HG02759 (cell line): Measurements from ENCODE around the gene STXBP6.

Source experiments
- ATAC-seq: cut with Tn5 transposase; IDR thresholded peaks from one replicate; pipeline ENCODE4 v1.9.1; 2021; ENCODE audit warnings: mild to moderate bottlenecking, moderate library complexity; ENCODE audit not compliant: unreplicated experiment

STXBP6 gene

DNA sequence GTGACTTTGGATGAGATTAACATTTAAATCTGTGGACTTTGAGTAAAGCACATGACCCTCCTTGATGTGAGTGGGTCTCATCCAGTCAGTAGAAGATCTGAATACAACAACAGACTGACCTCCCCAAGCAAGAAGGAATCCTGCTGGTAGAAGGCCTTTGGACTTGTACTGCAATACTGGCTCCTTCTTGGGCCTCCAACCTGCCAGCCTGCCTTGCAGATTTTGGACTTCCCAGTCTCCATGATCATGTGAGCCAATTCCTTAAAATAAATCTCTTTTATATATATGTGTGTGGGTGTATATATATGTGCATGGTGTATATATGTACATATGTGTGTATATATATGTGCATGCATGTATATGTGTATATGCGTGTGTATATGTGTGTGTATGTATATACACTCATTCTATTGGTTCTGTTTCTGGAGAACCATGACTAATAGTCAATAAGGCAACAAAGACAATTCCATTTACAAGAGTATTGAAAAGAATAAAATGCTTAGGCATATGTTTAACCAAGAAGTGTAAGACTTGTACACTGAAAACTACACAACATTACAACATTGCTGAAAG lies 183.8 kb downstream of the STXBP6 start:
- no peak for ATAC-seq

- no peak for ATAC-seq
These were observed 185.8 kb downstream of the STXBP6 start for GRCh38 chr14:24863968-24864684.

DNA sequence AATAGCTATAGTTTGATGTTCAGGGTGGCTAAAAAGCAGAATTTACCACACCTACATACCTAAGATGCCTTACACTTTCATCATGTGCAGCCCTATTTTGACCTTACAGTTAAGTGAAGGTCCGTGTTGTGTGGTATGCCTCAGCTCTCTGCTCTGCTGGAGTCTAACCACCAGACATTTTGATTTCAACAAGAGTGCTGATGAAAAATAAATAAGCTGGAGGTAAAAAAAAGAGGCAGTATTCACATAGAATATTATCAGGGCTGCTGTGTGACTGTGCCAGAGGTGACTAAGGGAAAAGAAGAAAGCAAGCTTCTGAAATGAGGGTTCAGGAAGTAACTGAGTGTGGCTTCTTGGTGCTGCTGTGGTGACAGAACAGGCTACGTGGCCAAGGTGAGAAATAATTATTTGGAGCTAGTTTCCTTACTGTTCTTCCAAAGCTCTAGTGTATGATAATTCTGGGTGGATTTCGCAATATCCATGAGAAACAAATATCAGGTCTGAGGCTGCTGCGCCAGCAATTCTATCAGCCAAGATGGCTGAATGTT lies 188.8 kb downstream of the STXBP6 start:
- no peak for ATAC-seq

DNA sequence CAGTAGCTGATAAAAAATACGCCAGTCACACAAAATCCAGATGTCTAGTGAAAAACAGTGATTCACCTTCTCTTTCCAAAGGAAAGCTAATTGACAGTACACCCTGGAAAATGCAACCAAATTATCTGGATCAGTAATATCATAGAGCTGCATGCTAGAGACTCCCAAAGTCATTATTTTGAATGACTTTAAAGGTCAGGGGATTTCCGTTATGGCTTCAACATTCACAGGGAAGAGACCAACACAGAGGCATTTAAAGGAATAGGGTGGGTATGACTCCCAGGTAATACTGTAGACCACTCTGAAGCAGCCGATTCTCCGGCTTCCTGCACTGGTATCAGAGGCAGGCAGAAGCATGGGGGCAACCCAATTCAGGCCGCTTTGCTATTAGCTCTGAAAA lies 190.4 kb downstream of the STXBP6 start:
- no peak for ATAC-seq

- ATAC-seq, result no peak
These were observed 191.3 kb downstream of the STXBP6 start for GRCh38 chr14:24858684-24859083.

DNA sequence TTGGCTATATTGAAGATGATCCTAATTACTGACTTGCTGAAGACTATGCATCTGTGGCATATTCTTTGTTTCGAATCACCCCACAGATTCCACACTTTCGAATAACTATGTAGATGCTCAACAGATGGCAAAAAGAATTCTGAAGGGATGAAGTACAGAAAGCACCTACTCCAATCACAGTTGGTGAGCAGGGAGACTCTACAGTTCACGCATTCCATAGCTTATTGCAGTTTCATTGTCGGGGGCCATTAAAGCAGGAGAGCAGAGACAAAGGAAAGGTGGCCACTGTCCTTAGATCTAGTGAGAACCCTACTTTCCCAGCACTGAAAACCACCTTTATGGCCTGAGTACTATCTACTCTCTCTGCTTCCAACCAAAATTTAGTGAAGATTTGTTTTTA lies 191.9 kb downstream of the STXBP6 start:
- no peak for ATAC-seq

DNA sequence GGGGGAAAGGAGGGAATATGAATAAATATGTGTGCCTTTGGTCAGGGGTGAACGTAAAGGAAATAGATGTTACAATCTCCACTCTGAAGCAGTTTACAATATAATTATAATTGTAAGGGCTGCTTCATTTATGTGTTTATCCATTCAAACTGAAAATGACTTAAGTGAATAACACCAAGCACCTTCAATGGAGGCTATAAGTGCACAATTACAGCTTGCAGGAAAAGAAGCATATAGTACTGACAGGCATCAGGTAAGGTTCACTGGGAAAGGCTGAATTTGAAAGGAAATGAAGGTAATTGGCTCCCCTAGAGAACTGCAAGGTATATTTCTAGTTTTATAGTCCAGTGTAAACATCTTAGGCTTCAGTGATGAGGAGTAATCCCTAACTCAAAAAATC lies 192.7 kb downstream of the STXBP6 start:
- ATAC-seq, result no peak

GRCh38 chr14:24853446-24853845 lies 196.5 kb downstream of the STXBP6 start:
- no peak for ATAC-seq

DNA sequence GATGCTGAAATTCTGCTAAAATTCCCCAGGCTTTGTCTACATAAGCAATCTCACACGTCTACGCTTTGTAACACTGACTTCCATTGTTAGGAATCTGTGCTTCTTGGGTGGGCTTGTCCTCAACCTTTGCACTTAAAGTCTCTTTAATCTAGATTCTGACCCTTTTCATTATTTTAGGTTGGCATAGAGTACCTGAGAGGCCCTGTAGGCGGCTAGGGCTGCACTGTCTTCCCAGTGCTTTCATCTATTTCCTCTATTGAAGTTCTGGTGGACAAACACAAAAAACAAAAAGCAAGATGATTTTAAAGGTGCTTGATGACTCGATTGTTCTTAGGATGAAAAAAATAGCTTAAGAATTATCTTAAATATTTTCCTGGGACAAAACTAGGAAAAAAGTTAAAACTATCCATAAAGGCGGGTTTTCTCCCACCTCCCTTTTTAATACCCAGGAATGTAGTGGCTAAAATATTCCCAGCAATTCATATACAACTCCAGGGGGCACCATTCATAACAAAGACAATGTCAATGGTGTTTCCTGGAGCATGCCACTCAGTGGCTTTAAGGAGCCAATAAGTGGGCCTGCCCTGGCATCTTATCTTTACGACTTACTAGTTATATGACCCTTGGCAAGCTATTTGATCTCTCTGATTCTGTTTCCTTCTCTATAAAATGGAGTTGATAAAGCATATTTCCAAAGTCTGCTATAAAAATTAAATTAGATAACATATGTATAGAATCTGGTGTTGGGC lies 197.5 kb downstream of the STXBP6 start:
- ATAC-seq, result no peak

DNA sequence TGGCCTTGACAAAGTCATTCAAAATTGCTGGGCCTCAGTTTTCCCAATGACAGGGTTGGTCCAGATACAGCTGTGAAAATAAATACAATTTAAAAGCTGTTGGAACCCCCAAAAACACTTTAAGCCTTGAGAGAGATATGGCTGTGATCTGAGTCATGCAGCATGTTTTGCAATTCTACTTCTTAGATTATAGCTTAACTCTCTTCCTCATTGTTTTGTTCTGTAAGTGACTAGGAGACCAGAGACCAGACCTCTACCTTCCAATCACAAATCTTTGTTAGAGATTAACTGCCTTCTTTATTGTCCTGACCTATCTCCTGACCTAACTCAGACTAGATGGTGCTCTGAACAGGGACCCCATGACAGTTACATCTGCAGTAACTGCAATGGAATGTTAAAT lies 198.1 kb downstream of the STXBP6 start:
- ATAC-seq, result no peak

DNA sequence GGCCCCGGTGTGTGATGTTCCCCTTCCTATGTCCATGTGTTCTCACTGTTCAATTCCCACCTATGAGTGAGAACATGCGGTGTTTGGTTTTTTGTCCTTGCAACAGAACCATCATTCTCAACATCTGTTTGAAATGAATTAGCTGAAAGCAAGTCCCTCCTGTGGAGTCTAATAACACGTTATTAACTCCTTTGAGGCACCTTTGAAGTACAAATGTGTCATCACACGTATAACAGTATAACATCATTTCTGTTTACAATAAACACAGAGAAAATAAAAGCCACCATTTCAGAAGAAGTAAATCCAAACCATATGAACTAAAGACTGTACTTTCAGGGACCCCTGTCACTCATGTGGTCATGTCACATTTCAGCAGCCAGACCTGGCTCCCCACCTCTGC lies 198.5 kb downstream of the STXBP6 start:
- no peak for ATAC-seq

DNA sequence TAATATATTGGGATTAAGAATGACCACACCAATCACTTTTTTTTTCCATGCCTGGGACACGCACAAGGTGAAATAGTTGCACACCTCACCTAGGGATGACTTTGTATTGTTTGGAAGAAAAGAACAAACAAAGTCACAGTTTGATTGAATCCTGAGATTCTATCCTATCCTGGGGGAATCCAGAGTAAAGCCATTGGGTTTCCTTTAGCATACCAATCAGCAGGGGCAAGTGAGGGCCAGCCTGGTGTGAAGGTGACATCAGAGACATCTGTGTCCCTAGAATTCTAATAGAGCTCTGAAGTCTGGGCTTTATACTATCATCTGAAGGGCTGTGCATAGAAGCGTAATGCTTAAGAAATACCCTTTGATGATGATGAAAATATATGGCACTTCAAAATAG lies 199.9 kb downstream of the STXBP6 start:
- no peak for ATAC-seq

DNA sequence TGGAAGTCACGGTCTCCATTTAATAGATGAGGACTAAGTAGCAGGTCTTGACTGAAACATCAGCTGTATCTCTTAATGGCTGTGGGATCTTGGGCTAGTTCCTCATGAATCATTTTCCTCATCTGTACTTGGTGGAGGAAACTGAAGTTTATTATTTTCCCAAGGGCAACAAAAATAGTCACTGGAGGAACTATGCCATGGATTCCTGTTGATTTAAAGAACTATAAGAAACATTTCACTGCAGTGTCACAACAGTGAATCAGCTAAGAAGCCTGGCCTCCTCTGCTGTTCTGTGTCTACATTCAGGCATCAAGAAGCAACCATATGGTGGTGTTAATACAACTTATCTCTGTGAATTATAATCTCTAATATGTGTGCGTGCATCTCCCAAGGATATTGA lies 200.5 kb downstream of the STXBP6 start:
- ATAC-seq, result no peak

GRCh38 chr14:24848102-24848790 lies 201.7 kb downstream of the STXBP6 start:
- ATAC-seq, result no peak

GRCh38 chr14:24847568-24848095 lies 202.3 kb downstream of the STXBP6 start:
- ATAC-seq, result no peak

GRCh38 chr14:24846261-24846660 lies 203.7 kb downstream of the STXBP6 start:
- ATAC-seq, result no peak

DNA sequence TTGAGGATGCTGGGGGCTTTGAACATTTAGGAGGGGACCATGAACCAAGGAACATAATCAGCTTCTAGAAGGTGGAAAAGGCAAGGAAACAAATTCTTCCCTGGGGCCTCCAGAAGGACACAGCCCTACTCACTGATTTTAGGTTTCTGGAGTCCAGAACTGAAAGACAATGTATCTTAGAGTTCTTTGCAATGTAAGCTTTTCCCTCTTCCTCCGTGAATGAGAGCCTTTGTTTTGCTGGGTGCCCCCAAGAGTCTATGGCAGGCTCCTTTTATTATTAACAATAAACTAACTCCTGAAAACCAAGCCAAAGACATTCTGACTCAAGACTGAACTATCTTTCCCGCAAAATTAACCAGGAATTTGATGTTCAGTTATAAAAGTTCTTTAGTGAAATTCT lies 204.1 kb downstream of the STXBP6 start:
- no peak for ATAC-seq

GRCh38 chr14:24844011-24844410 lies 205.9 kb downstream of the STXBP6 start:
- no peak for ATAC-seq

DNA sequence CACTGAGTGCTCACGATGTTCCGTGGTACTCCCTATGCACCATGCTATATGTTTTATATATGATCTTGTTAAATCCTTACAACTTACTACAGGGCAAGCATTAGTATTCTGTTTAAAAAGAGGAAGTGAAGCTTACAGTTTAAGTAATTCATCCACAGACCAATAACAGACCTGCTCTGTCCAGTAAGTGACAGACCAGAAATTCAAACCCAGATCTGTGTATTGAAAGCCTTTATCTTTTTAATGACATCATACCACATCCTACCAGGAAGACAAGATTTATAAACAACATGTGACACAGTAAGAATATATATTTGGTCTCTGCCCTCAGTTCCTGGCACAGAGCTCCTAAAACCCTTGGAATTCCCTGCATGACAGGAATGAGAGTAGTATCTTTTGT lies 206.5 kb downstream of the STXBP6 start:
- ATAC-seq, result peak; percentile 90

GRCh38 chr14:24840204-24840893 lies 209.6 kb downstream of the STXBP6 start:
- no peak for ATAC-seq
